GM18907 (cell line): Measurements from ENCODE around the gene SOX13.

Experiments
- ATAC-seq: cut with Tn5 transposase; IDR thresholded peaks from one replicate; pipeline ENCODE4 v1.9.1; 2021; ENCODE audit warnings: mild to moderate bottlenecking, moderate library complexity; ENCODE audit not compliant: unreplicated experiment

Gene SOX13

GRCh38 chr1:204128964-204129896 is 56.3 kb downstream of the SOX13 start:
- no peak for ATAC-seq

DNA sequence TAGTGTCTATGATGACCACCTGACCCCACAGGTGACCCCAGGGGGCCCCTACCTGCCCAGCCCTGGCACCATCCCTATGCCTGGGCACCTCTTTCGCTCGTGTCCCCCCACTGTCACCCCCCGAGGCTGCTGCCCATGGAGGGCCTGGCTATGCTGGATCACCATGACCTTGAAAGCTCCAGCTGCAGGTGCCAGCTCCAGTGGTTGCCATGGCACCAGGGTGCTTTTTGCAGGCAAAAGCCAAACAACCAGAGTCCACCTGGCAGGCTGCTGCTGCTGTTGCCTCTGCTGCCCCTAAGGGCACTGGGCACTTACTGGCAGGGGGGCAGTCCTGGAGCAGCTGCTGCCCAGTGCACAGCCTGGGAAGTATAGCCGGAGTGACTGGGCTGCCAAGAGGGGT is 57.3 kb downstream of the SOX13 start:
- ATAC-seq: no peak

DNA sequence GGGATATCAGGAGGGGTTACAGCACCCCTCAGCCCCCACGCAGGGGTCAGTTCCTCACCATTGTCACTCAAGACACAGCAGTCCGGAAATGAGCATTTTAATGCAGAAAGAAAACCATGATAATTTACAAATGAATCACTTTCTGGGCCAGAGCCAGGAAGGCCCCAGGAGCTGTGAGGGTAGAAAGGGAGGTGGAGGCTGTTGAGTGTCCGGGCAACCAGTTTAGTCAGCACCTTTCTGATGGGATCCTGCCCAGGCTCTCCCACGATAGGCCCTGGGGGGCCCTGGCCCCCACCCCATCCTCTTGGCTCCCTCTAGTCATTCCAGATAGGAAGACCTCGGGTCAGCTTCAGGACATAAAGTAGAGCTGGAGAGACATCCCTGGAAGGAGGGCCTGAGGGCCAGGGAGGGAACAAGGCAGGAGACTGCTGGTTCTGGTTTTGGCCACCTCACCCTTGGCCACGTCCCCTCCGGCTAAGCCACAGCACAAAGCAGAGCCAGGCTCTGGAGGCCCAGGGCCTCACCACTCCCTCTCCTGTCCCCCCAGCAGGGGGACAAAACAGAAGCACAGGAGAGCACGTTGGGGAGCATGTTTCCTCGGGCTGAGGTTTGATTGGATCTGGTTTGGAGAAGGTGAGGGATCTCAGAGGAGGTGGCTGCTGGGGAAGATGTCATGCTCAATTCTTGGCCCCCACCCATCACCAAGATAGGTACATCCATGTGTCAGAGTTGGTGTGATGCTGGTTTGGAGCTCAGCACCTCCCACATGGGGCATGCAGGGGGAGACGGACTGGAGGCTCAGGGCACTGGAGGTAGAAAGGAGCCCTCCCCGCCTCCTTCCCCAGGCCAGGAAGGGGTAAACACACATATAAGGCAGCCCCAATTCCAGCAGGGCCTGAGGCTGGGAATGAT is 58.3 kb downstream of the SOX13 start:
- no peak for ATAC-seq

DNA sequence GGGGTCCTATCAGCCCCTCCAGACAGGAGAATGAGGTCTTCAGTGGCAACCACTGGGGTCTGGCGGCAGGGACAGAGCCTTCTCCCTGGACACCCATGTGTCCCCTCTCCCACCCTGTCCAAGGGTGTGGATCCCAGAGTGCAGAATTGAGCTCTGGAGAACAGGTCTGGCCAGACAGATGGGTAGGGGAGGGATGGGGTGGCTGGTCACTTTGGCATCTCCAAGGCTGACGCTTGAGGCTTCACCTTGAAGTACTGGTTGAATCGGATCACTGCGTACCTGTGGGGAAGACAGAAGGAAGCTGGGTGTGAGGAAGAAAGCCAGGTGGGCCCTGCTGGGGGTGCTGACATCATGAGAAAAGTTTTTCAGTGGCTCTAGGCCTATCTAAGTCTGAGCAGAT is 59.1 kb downstream of the SOX13 start:
- no peak for ATAC-seq

GRCh38 chr1:204132718-204133117 is 59.8 kb downstream of the SOX13 start:
- no peak for ATAC-seq

DNA sequence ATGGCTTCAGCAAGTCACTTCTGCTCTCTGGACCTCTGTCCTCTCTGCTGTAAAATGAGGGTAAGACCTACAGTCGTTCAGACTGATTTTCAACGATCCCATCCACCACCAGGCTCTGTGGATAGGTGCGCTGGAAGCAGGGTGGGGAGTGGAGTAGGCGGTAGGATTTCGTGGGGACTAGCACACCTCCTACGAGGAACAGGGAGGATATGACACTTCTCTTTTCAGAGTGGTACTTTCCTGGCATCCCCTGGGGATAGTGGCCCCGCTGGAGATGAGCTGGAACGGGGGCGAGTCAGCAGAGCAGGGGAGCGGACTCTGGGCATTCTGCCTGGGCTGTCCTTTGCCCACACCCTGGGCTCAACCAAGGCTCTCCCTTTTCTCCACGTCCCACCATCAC is 61.2 kb downstream of the SOX13 start:
- ATAC-seq: no peak

GRCh38 chr1:204136814-204137213 is 63.9 kb downstream of the SOX13 start:
- no peak for ATAC-seq

DNA sequence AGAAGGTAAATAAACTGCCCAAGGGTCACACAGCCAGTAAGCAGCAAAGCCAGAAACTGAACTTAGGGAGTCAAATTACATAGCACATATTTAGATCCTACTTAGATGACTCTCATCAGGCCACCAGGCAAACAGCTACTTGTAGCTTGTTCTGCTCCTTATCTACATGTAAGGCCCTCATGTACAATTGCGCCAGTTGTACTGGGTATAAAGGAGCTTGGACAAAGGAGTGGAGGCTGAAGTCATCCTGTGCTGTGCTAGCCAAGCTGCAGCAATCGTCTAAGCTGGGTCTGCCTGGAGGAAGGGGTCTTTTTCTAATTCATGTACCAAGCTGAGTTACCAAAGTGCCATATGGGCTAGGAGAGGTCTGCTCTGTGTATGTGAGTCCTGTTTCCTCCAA is 66.2 kb downstream of the SOX13 start:
- ATAC-seq: no peak

- ATAC-seq: no peak
Observed at GRCh38 chr1:204139952-204140351, 67.0 kb downstream of the SOX13 start.

DNA sequence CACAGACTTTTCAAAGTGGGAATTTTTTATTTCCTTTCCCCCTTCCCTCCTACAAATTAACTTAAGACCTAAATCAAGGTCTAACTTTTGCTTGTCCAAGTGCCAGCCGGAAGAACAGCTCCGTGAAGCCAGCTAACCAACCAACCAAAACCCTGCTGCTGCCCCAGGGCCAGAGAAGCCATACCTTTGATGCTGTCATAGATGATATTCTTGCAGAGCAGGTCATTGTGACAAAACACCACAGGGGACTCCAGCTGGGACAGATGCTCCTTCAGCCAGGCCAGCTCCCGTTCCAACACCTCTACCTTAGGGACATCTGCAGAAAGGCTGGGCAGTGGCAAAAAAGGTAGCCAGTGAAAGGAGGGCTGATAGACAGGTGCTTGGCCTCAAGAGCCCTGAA is 68.2 kb downstream of the SOX13 start:
- no peak for ATAC-seq

DNA sequence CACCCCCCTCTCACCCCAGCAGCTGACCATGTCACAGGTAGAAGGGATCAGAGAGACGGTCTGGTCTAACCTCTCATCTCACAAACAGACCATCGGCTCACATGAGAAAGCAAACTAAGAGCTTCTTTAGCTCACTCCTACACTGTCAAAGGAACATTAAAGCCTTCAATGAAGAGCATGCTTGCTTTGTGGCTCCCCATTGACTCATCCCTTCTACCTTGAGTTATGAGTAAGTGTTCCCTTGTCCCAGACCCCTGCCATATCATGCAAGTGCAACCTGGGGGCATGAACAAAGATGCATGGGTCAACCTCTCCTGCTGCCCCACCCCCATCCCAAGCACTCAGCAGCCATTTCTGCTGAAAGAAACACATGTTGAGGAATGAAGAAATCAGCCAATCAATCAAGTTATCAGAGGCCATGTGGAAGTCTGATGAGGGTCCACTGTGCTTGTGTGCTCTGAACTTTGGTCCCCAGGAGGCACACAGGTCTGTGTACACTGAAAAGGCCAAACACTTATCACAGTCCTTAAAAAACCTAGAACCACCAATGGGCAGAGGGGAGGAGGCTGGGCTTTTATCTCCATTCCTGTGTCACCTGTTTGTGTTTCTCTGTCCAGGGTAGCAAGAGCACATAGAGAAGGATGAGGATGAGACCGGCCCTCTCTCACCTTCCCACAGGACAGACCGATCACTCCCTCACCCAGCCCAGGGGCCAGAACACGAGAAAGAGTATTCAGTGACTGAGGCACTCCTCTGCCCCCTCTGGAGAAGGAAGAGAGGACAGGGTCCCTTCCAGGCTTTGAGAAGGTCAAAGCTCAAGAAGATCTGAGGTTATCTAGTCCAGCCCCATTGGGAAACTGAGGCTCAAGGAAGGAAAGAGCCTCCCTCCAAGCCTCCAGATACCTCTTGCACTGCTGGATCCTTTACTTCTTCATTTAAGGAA is 69.4 kb downstream of the SOX13 start:
- no peak for ATAC-seq

GRCh38 chr1:204143276-204144041 is 70.5 kb downstream of the SOX13 start:
- ATAC-seq: no peak

GRCh38 chr1:204145033-204145504 is 72.2 kb downstream of the SOX13 start:
- ATAC-seq: no peak

GRCh38 chr1:204146309-204146708 is 73.4 kb downstream of the SOX13 start:
- no peak for ATAC-seq

GRCh38 chr1:204146965-204147364 is 74.0 kb downstream of the SOX13 start:
- ATAC-seq: no peak

DNA sequence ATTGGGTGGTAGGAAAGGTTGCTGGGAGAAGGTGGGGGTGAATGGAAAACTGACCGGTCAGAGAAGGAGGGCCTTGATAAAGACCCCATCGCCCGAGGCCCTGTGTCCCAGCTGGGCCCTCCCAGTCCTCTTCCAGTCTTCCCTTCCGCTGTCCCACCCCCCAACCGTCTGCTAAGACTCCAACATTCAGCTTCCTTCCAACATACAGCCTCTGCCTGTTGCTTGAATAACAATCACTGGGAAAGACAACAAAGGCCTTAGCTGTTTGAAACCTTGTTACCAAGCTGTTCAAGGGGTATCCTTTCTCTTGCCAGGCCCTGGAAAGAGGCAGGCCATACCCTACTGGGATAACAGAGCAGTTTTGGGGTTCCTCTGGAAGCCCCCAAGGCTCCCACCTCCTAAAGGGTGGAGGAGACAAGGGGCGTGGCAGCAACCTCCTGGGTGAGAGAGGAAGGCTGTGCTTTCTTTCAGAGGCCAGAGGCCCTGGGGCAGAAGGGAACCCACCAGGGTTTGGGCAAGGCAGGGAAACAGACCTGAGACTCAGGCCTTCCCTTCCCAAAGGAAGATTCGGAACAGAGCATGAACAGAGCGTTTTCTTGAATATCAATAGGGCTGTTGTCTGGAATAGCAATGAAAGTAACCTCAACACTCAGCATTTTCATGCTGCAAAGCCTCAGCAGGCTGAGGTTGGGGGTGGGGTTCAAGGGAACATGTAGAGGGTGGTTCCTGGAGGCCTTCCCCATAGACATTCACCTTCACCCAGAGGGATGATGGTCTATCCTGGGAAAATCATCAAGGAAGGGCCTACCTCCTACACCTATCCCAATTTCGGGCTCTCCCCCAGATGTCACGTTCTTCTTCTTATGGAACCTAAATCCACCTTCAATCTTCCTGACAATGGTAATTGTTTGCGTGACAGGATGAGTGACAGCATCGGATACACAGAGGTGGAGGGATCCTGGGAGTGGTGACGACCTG is 74.8 kb downstream of the SOX13 start:
- ATAC-seq: no peak

- ATAC-seq: no peak
Observed at GRCh38 chr1:204149107-204149506, 76.2 kb downstream of the SOX13 start.
